Activated CD8-positive, alpha-beta T cell treated with anti-CD3 and anti-CD28 coated beads for 36 hours (primary cell): Measurements from ENCODE around the gene PRKAG3. TPM values are rescaled to one million over a fixed set of nuclear protein-coding genes. Genes with fewer than 3 reads are reported as not detected.

ENCODE experiments used
- ATAC-seq: fragments of 200-7000 bp; cut with Tn5 transposase; one replicate; pipeline ENCODE4 v1.10.0; 2021; ENCODE audit warnings: mild to moderate bottlenecking, moderate library complexity
- CTCF ChIA-PET: fragments of 350-600 bp; sonication (Branson Sonifier 250); formaldehyde crosslinking; loops from one replicate; lab custom pipeline; 2021; ENCODE audit warnings: antibody characterized with exemption; lab: Charles Lee
- POLR2A ChIA-PET: fragments of 350-600 bp; sonication (Branson Sonifier 250); formaldehyde crosslinking; loops from one replicate; lab custom pipeline; 2021; ENCODE audit warnings: antibody characterized with exemption; lab: Charles Lee
- DNase-seq: peaks from one replicate; pipeline ENCODE4 v3.0.0-alpha.2; 2020
- H3K27ac Mint-ChIP-seq: one replicate; pipeline ENCODE4 v1.8.0; 2021; ENCODE audit warnings: mild to moderate bottlenecking, mixed read lengths
- H3K27me3 Mint-ChIP-seq: one replicate; pipeline ENCODE4 v1.8.0; 2021; ENCODE audit warnings: mixed read lengths
- H3K36me3 Mint-ChIP-seq: one replicate; pipeline ENCODE4 v1.8.0; 2021; ENCODE audit warnings: low read depth, mixed read lengths
- H3K4me1 Mint-ChIP-seq: one replicate; pipeline ENCODE4 v1.8.0; 2021; ENCODE audit warnings: low read depth, mixed read lengths
- H3K4me3 Mint-ChIP-seq: one replicate; pipeline ENCODE4 v1.8.0; 2021; ENCODE audit warnings: mild to moderate bottlenecking, moderate library complexity, mixed read lengths
- H3K9me3 Mint-ChIP-seq: one replicate; pipeline ENCODE4 v1.8.0; 2021; ENCODE audit warnings: mixed read lengths
- intact Hi-C: fragments of 100-400 bp; cut with micrococcal nuclease; formaldehyde crosslinking; loops from one replicate; pipeline ENCODE4 v1.10.0; 2022
- total RNA-seq, 2 experiments: library from RNA; stranded (reverse); gene quantifications; one replicate each; pipeline ENCODE4 v1.2.3, GENCODE V29; 2021
- TF ChIP-seq, protein P1 (sequence below): fragments of 200-600 bp; IDR thresholded peaks from one replicate; pipeline ENCODE4 v1.8.0; 2022; ENCODE audit warnings: antibody characterized with exemption, mild to moderate bottlenecking

The PRKAG3 gene
- total RNA-seq = not detected

DNA sequence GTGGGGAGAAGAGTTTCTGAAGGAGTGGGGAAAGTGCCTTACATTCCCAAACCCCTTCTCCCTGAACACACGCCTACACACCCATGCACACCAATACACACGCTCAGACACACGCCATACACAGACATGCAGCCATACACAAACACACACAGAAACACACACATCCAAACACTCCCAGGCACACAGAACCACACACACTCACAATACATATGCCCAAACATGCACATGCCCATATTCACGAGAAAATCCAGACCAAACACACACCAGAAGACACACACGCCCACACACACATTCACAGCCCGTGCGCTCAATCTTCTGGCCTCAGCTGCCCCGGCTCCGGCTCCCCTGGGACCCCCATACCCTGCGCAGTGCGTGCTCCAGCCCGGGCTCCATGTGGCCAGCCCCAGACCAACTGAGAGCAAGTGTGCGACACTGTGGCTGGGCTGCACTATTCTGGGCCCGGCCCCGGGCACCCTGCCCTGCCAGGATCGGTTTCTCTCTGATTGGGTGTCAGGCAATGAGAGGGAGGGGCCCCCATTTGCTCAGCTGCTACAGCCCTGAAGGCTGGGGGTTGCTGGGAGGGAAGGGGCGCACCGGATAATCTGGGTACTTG is at the start of gene PRKAG3:
Gene PRKAG3, minus strand, starts transcription at position 426 of the 613 bp plus-strand sequence.
- CTCF ChIA-PET = no interaction called here

DNA sequence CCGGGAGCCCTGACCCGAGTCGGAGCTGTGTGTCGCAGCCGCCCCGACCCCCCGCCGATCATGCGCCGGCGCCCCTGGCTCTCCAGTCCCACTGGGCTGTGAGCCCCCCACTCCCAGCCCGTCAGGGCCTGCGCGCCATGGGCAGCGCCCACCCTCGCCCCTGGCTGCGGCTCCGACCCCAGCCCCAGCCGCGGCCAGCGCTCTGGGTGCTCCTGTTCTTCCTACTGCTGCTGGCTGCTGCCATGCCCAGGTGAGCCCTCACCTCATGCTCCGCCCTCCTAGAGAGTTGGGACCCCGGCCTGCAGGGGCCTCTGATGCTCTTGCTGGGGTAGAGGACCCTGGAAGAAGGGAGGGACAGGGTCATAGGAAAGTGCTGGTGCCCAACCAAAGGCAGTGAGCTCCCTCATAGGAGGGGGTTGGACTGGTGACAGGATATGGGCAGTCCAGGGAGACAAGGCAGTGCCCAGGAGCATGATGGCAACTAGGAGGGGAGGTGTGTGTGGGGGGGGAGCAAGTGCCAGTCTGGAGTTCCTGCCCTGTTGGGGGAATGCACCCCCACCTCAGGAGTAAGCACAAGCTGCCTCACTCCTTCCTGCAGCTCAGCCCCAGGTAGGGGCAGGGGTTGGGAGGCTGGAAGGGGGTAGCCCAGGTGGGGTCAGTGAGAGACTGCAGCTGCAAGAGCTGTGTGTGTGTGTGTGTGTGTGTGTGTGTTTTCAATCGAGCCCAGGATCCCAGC is 49.4 kb upstream of the PRKAG3 start:
- intact Hi-C loops = no loop called here
- ChIA-PET CTCF (interaction anchor here (0.6 to 23.0 kb wide), 6 partner anchors 9 to 100 kb away, joined by 3 to 1101 read pairs (median 12); no protein-coding TSS in a partner anchor), POLR2A (interaction anchor here (0.6 to 16.8 kb wide), 3 partner anchors 6 to 29 kb away, joined by 3 to 284 read pairs (median 24); no protein-coding TSS in a partner anchor)
- Mint-ChIP-seq H3K36me3 (peaks cover 15% of the 10 kb centered on the region), H3K9me3 (no peaks in the 10 kb centered on the region), H3K27me3 (peaks cover 16% of the 10 kb centered on the region), H3K4me1 (peaks cover 64% of the 10 kb centered on the region), H3K4me3 (peak overlapping the region; percentile 61), H3K27ac (peak overlapping the region; percentile 78)
- DNase-seq = no peak
- no peak for ATAC-seq
- TF ChIP-seq, protein P1, sequence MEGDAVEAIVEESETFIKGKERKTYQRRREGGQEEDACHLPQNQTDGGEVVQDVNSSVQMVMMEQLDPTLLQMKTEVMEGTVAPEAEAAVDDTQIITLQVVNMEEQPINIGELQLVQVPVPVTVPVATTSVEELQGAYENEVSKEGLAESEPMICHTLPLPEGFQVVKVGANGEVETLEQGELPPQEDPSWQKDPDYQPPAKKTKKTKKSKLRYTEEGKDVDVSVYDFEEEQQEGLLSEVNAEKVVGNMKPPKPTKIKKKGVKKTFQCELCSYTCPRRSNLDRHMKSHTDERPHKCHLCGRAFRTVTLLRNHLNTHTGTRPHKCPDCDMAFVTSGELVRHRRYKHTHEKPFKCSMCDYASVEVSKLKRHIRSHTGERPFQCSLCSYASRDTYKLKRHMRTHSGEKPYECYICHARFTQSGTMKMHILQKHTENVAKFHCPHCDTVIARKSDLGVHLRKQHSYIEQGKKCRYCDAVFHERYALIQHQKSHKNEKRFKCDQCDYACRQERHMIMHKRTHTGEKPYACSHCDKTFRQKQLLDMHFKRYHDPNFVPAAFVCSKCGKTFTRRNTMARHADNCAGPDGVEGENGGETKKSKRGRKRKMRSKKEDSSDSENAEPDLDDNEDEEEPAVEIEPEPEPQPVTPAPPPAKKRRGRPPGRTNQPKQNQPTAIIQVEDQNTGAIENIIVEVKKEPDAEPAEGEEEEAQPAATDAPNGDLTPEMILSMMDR = no peak

More for the DNA sequence above, at the start of gene PRKAG3:
- Mint-ChIP-seq H3K9me3 (no peaks in the 10 kb centered on the region), H3K4me1 (no peaks in the 10 kb centered on the region), H3K27me3 (peaks cover 26% of the 10 kb centered on the region), H3K27ac (no peak within 1 kb of the TSS), H3K36me3 (no peaks in the 10 kb centered on the region), H3K4me3 (no peak within 1 kb of the TSS)
- intact Hi-C loops = no loop called here
- ATAC-seq (no peak), DNase-seq (no peak)
- TF ChIP-seq, protein P1 = no peak
- POLR2A ChIA-PET = no interaction called here

DNA sequence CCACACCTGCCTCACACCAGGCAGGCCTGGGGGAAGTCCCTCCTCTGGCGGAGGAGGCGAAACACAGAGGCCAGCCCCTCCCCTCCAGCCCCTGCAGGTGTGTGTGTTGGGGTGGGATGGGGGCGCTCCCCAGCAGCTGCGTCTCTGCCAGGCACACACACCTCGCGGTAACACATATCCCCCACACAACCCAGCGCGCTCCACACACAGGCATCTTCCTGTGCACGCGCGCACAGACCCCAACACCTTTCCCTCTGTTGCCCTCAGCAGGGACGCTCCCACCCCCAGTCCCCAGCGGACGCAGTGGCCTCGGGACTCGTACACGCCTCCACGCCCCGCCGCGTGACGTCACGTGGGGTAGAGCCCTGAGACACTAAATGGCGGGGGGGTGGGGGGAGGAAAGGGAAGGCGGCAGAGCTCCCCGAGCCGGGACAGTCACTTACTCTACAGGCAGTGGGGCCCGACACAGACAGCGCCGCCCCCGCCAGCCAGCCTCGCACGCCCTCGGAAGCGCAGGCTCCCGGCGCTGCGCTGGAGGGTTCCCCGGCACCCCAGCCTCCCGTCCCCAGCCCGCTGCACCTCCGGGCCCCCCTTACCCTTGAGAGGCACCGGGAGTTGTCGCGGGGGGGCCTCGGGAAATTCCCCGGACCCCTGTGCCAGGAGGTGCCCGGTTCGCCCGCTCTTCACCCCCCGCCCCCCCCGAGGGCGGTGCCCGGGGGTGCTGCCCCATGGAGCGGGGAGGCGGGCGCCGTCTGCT is 48.7 kb upstream of the PRKAG3 start, which contains the start of gene WNT10A:
Gene WNT10A, plus strand, starts transcription at position 751 of the 757 bp plus-strand sequence. CDS start 144 bp downstream, outside the sequence.
- Mint-ChIP-seq H3K27me3 (peaks cover 21% of the 10 kb centered on the region), H3K36me3 (peaks cover 15% of the 10 kb centered on the region), H3K4me3 (peak within 1 kb of the TSS; percentile 82), H3K9me3 (no peaks in the 10 kb centered on the region), H3K4me1 (peaks cover 60% of the 10 kb centered on the region), H3K27ac (peak within 1 kb of the TSS; percentile 80)
- TF ChIP-seq, protein P1 = no peak
- peak; percentile 92 for DNase-seq
- peak; percentile 81 for ATAC-seq
- ChIA-PET CTCF (interaction anchor here (0.6 to 23.0 kb wide), 7 partner anchors 8 to 101 kb away, joined by 3 to 1101 read pairs (median 6); no protein-coding TSS in a partner anchor), POLR2A (interaction anchor here (1.1 to 16.8 kb wide), 3 partner anchors 7 to 163 kb away, joined by 3 to 284 read pairs (median 24); no protein-coding TSS in a partner anchor)
- intact Hi-C loops = no loop called here

DNA sequence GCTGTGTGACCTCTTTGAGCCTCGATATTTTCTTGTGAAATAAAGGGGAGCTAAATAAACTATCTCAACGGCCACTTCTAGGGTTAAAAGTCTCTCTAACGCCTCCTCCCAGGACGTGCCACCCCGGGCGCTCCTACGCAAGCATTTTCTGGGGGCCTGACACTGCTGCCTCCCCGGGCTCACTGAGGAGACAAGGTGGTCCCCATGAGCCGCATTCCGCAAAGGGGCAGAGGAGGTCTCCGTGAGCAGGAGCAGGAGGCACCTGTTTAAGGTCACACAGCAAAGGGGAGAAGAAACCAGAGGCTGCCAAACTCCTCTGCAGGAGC is 48.1 kb upstream of the PRKAG3 start:
- DNase-seq (no peak), ATAC-seq (no peak)
- Mint-ChIP-seq H3K27ac (peak overlapping the region; percentile 65), H3K9me3 (no peaks in the 10 kb centered on the region), H3K27me3 (peaks cover 21% of the 10 kb centered on the region), H3K4me3 (peak overlapping the region; percentile 82), H3K36me3 (peaks cover 13% of the 10 kb centered on the region), H3K4me1 (peaks cover 55% of the 10 kb centered on the region)
- TF ChIP-seq, protein P1 = no peak
- intact Hi-C loops = no loop called here
- POLR2A ChIA-PET = interaction anchor here (1.1 to 16.8 kb wide), 3 partner anchors 8 to 164 kb away, joined by 3 to 284 read pairs (median 24); no protein-coding TSS in a partner anchor
- CTCF ChIA-PET = interaction anchor here (0.7 to 23.0 kb wide), 6 partner anchors 9 to 101 kb away, joined by 3 to 1101 read pairs (median 12); no protein-coding TSS in a partner anchor
